CMK (cell line): ENCODE data around the gene CCDC69.
"Not testable (repeated sequence)": the region's sequence is repeated elsewhere in the genome, so short reads cannot be mapped to it uniquely, and the experiment has no call there.

Source experiments
- DNase-seq: peaks from one replicate; pipeline ENCODE4 v3.0.0-alpha.2; 2010; ENCODE audit warnings: low read depth

Gene CCDC69

GRCh38 chr5:151245680-151246219 is 21.9 kb upstream of the CCDC69 start:
- DNase-seq, result no peak

- no peak for DNase-seq
These were observed 20.3 kb upstream of the CCDC69 start for GRCh38 chr5:151244206-151244605.

- DNase-seq, result no peak
These were observed 19.7 kb upstream of the CCDC69 start for GRCh38 chr5:151243564-151243963.

- DNase-seq, result no peak
These were observed 19.2 kb upstream of the CCDC69 start for GRCh38 chr5:151243127-151243526.

- DNase-seq, result no peak
These were observed 17.2 kb upstream of the CCDC69 start for GRCh38 chr5:151240924-151241635.

GRCh38 chr5:151240268-151240835 is 16.5 kb upstream of the CCDC69 start:
- DNase-seq, result not testable (repeated sequence)

- DNase-seq, result no peak
These were observed 15.5 kb upstream of the CCDC69 start for GRCh38 chr5:151239237-151239861.

- no peak for DNase-seq
These were observed 14.4 kb upstream of the CCDC69 start for GRCh38 chr5:151238303-151238741.

- no peak for DNase-seq
These were observed 13.8 kb upstream of the CCDC69 start for GRCh38 chr5:151237685-151238084.

GRCh38 chr5:151236888-151237287 is 13.0 kb upstream of the CCDC69 start:
- no peak for DNase-seq

GRCh38 chr5:151235239-151235571 is 11.3 kb upstream of the CCDC69 start:
- not testable (repeated sequence) for DNase-seq

- DNase-seq, result no peak
These were observed 10.8 kb upstream of the CCDC69 start for GRCh38 chr5:151234476-151235238.

- no peak for DNase-seq
These were observed 9.8 kb upstream of the CCDC69 start for GRCh38 chr5:151233616-151234085.

- DNase-seq, result no peak
These were observed 7.5 kb upstream of the CCDC69 start for GRCh38 chr5:151231359-151231758.

GRCh38 chr5:151230048-151230680 is 6.3 kb upstream of the CCDC69 start:
- no peak for DNase-seq

- no peak for DNase-seq
These were observed 5.1 kb upstream of the CCDC69 start for GRCh38 chr5:151228986-151229385.

GRCh38 chr5:151227918-151228447 is 4.1 kb upstream of the CCDC69 start:
- DNase-seq, result no peak

- no peak for DNase-seq
These were observed 1.6 kb upstream of the CCDC69 start for GRCh38 chr5:151225475-151225874.

GRCh38 chr5:151225071-151225470 is 1.2 kb upstream of the CCDC69 start:
- no peak for DNase-seq

GRCh38 chr5:151224372-151224771 is 480 bp upstream of the CCDC69 start:
- DNase-seq, result no peak

- DNase-seq, result peak; percentile 46
These were observed 974 bp downstream of the CCDC69 start for GRCh38 chr5:151222790-151223446.
